Activated CD8-positive, alpha-beta memory T cell treated with anti-CD3 and anti-CD28 coated beads, Interleukin-2, amount 50 U/mL, for 1 hour (primary cell): Measurements from ENCODE around the gene SLC27A5.
A peak's percentile ranks its signal among the peaks of the same experiment; 100 is the strongest.
"Not testable (repeated sequence)": the region's sequence is repeated elsewhere in the genome, so short reads cannot be mapped to it uniquely, and the experiment has no call there.

Source experiments
- DNase-seq: peaks from one replicate; pipeline ENCODE4 v3.0.0-alpha.2; 2020; ENCODE audit errors: extremely low read depth

The SLC27A5 gene

DNA sequence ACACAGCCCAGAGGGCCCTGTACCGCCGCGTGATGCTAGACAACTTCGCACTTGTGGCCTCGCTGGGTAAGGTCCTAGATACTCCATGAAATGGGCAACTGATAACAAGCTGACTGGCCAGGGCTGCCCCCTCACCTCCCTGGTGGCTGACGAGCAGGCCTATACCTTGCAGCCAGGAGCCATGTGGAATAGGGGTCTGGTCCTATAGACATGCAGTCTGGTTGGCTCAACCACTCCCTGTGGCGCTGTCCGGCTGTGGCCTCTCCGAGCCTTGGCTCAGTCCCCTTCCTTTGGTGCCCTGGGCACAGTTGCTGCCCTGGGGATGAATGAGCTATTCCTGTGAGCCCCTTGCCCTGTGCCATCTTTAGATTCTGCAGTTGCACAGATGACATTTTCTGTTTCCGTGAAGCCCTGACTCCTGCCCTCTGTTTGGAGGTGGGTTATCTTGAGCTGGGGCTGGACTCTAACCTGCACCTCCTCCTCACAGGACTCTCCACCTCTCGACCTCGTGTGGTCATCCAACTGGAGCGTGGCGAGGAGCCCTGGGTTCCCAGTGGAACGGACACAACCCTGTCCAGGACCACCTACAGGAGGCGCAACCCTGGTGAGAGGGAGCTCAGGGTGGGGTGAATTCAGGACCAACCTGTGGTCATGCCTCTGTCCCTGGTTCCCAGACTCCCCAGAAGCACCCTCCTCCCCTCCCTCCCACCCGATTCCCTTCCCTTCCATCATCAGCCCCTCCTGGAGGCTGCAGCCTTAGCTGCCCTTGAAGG, 42.4 kb downstream of the SLC27A5 start:
- no peak for DNase-seq

DNA sequence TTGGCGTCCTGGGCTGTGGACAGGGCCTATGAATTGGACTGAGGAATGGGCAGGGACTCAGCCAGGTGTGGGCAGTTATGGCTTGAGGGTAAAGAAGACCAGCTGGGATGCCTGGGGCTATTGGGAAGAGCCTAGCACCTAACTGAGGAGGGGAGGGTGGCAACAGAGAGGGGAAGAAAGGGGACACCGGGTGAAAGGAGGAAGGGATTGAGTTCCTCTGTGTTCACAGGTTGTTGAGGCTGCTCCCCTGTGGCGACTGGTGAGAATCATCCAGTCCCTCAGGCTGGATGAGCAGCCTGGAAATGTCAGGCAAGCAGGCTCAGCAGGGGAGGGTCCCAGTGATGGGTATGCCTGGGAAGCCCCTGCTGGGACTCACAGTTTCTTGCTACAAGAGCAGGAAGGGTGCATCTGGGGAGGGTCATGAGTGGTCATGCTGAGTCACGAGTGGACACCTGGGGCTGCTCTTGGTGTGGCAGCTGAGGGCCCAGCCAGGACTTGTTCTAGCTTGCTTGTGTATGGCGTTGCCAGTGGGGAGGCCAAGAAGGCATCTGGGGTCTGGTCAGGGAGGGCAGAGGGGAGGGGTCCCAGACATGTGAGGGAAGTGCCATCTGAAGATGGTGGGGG, 43.5 kb downstream of the SLC27A5 start:
- no peak for DNase-seq

DNA sequence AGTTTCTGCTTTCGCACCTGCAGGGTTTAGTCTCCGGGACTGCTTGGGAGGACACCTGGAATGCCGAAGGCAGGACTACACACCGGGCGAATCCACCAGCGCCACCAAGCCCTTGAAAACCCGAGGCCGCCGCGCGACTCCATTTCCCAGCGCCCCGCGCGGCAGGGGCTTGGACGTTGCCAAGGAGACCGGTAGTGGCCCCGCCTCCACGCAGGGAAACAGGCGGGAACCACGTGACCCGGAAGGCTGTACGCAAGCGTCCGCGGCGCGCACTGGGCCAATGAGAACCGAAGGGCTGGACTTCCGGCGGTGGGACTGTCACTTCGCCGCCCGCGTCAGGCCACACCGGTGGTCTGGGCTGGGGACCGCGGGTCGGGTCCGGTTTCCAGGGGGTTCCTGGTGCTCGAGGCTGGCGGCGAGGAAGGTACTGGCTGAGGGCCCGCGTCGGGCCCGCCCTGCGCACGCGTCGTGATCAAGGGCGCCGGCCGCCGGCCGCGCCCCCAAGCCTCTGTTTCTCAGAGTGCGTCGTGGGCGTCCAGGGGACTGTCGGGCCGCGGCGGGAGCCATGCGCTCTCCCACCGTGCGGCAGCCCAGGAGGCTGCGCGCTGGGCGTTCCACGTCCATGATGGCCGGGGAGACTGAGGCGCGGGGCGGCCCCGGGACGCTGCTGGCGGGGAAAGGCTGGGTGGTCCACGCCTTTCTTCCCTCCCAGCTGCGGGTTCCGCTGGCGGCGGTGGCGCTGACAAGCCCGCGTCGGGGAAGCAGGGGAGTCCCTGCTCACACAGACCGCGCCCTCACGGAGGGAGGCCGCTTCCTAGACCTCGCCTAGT, 44.8 kb downstream of the SLC27A5 start, which contains the start of gene ZNF324:
ZNF324 (plus strand) TSS at position 321 of the 830 bp plus-strand sequence. CDS start 2,106 bp downstream, outside the sequence.
- DNase-seq: peak; percentile 91

DNA sequence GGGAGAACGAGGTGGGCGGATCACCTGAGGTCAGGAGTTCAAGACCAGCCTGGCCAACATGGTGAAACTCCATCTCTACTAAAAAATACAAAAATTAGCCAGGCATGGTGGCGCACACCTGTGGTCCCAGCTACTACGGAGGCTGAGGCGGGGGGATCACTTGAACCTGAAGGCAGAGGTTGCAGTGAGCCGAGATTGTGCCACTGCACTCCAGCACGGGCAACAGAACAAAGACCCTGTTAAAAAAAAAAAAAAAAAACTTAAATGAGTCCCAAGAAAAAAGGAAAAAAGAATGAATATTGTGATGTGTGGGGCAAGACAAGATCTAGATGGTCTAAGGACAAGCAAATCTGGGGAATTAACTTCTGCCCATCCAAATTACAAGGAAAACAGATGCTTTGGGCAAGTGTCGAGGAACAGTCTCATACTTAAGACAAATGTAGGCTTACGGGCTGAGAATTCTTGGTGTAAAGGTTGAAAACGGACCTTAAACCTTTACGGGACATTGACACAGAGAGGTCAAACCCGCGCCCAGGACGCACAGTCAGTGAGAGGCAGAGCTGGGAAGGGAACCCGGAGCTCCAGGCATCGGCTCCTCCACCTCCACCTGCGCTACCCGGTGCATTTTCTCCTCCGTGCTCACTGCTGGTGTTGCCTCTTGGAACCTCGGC, 45.6 kb downstream of the SLC27A5 start:
- no peak for DNase-seq

DNA sequence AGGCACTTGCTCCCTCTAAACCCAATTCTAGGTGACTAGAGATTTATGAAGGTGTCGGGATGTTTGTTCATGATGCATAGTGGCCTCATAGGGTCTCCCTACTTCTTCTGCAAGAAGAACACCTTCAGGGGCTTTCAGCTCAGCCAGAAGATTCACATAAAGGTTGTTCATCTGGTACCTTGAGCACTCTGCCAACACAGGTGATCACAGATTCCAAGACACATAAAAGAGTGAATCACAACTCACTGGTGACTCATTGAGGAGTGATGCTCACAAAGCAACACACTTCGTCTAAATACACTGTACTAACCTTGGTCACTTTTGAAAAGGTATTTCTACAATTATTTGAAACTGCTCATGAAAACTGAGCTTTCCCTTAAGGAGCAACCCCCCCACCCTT, 51.8 kb downstream of the SLC27A5 start:
- DNase-seq: no peak

DNA sequence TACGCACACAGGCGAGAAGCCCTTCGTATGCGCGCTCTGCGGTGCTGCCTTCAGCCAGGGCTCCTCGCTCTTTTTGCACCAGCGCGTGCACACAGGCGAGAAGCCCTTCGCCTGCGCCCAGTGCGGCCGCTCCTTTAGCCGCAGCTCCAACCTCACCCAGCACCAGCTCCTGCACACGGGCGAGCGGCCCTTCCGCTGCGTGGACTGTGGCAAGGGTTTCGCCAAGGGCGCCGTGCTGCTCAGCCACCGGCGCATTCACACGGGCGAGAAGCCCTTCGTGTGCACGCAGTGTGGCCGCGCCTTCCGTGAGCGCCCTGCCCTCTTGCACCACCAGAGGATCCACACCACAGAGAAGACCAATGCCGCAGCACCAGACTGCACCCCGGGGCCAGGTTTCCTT, 55.7 kb downstream of the SLC27A5 start:
- DNase-seq: no peak

DNA sequence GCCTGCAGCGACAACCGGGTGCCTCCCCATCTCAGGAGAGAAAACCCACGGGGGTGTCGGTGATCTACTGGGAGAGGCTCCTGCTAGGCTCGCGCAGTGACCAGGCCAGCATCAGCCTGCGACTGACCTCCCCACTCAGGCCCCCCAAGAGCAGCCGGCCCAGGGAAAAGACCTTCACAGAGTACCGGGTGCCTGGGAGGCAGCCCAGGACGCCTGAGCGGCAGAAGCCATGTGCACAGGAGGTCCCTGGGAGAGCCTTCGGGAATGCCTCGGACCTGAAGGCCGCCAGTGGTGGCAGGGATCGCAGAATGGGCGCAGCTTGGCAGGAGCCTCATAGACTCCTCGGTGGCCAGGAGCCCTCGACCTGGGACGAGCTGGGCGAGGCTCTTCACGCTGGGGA, 56.5 kb downstream of the SLC27A5 start:
- DNase-seq: no peak

DNA sequence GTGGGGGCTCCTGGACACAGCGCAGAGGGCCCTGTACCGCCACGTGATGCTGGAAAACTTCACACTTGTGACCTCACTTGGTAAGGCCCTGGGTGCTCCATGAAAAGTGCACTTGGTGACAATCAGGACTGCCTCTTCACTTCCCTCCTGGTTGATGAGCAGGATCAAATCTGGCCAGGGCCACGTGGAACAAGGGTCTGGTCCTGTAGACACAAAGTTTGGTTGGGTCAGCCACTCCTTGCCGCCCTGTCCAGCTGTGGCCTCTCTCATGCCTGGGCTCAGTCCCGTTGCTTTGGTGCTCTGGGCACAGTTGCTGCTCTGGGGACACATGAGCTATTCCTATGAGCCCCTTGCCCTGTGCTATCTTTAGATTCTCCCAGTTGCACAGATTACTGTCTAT, 58.0 kb downstream of the SLC27A5 start:
- no peak for DNase-seq

DNA sequence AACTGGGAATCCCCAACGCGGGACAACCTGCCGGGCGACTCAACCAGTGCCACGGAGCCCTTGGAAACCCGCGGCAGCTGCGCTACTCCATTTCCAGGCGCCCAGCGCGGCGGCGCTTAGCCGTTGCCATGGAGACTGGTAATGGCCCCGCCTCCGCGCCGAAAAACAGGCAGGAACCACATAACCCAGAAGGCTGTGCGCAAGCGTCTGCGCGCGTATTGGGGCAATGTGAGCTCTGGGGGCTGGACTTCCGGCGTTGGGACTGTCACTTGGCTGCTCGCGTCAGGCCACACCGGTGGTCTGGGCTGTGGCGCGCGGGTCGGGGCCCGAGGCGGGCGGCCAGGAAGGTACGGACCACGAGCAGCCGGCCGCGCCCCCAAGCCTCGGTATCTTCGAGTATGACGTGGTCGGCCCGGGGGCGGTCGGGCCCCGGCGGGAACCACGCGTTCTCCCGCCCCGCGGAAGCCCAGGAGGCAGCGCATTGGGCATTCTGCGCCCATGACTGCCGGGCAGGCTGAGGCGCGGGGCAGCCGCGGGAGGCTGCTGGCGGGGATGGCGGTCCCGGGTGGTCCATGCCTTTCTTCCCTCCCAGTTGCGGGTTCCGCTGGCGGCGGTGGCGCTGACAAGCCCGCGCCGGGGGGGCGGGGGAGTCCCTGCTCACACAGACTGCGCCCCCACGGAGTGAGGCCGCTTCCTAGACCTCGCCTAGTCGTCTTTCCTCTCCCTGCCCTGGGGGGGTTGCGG, 60.3 kb downstream of the SLC27A5 start, which contains the start of gene ZNF324B:
ZNF324B (plus strand) TSS at position 265 of the 744 bp plus-strand sequence. CDS start 2,080 bp downstream, outside the sequence.
- peak; percentile 94 for DNase-seq

DNA sequence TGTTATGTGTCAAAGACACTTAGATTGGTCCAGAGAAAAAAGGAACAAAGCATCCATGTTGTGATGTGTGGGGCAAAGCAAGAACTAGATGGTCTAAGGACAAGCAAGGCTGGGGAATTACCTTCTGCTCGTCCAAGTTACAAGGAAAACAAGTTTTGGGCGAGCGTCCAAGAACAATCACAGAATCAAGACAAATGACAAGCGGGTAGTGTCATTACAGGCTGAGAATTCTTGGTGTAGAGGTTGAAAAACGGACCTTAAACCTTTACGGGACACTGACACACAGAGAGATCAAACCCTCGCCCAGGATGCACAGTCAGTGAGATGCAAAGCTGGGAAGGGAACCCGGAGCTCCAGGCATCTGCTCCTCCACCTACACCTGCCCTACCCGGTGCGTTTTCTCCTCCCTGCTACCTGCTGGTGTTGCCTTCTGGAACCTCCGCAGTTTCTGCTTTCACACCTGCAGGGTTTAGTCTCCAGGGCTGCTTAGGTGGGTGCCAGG, 60.9 kb downstream of the SLC27A5 start:
- no peak for DNase-seq

DNA sequence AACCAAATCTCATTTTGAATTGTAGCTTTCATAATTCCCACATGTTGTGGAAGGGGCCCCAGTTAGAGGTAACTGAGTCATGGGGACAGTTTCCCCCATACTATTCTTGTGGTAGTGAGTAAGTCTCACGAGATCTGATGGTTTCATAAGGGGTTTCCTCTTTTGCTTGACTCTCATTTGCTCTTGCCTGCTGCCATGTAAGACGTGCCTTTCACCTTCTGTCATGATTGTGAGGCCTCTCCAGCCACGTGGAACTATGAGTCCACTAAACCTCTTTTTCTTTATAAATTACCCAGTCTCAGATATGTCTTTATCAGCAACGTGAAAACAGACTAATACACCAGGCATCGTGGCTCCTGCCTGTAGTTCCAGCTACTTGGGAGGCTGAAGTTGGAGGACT, 61.8 kb downstream of the SLC27A5 start:
- DNase-seq: not testable (repeated sequence)

DNA sequence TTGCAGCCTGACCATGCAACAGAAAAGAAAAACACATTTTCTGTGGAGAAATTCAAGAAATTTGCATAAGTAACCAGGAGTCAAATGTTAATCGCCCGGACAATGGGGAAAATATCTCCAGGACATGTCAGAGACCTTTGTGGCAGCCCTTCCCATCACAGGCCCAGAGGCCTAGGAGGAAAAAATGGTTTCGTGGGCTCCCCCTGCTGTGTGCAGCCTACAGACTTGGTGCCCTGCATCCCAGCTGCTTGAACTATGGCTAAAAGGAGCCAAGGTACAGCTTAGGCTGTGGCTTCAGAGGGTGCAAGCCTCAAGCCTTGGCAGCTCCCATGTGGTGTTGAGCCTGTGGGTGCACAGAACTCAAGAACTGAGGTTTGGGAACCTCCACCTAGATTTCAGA, 62.9 kb downstream of the SLC27A5 start:
- DNase-seq: not testable (repeated sequence)
